WTC11 (cell line): ENCODE results near the gene GNG11.

Experiments used
- CTCF ChIP-seq: fragments of 200-600 bp; IDR thresholded peaks from 2 replicates; pipeline ENCODE4 v1.8.0; 2022; ENCODE audit warnings: antibody characterized with exemption
- MAX ChIP-seq: sonication (generic); formaldehyde crosslinking; IDR thresholded peaks from 2 replicates; pipeline ENCODE4 v1.8.0; 2022; ENCODE audit warnings: mild to moderate bottlenecking, missing genetic modification reagents
- NR2C2 ChIP-seq: sonication (generic); formaldehyde crosslinking; IDR thresholded peaks from 2 replicates; pipeline ENCODE4 v1.8.0; 2022; ENCODE audit warnings: mild to moderate bottlenecking, missing genetic modification reagents
- SMAD3 ChIP-seq: sonication (generic); formaldehyde crosslinking; IDR thresholded peaks from 2 replicates; pipeline ENCODE4 v1.8.0; 2022; ENCODE audit warnings: missing genetic modification reagents, mild to moderate bottlenecking, borderline replicate concordance
- SP1 ChIP-seq: sonication (generic); formaldehyde crosslinking; conservative IDR thresholded peaks from 2 replicates; pipeline ENCODE4 v1.8.1; 2022; ENCODE audit warnings: missing genetic modification reagents
- TEAD4 ChIP-seq: sonication (generic); formaldehyde crosslinking; IDR thresholded peaks from 2 replicates; pipeline ENCODE4 v1.8.0; 2022; ENCODE audit warnings: mild to moderate bottlenecking, missing genetic modification reagents
- USF1 ChIP-seq: sonication (generic); formaldehyde crosslinking; IDR thresholded peaks from 2 replicates; pipeline ENCODE4 v1.8.0; 2022; ENCODE audit warnings: mild to moderate bottlenecking, missing genetic modification reagents
- ZNF121 ChIP-seq: sonication (generic); formaldehyde crosslinking; IDR thresholded peaks from 2 replicates; pipeline ENCODE4 v1.8.0; 2023; ENCODE audit warnings: missing genetic modification reagents

- no peak for TF ChIP-seq MAX (CRISPR knock-in tag)
- no peak for TF ChIP-seq CTCF
- TF ChIP-seq USF1 = no peak
- no peak for TF ChIP-seq TEAD4 (CRISPR knock-in tag)
- TF ChIP-seq SP1 (CRISPR knock-in tag) = no peak
- TF ChIP-seq ZNF121 = no peak
- no peak for TF ChIP-seq SMAD3 (CRISPR knock-in tag)
- no peak for TF ChIP-seq NR2C2
Observed at GRCh38 chr7:93882468-93882867, 39.1 kb upstream of the GNG11 start.
